ENCODE measurements around the gene TNFRSF19.

TNFRSF19 gene

GRCh38 chr13:23687614-23688013 lies 117.4 kb downstream of the TNFRSF19 start:
- TF ChIP-seq POLR2A (IDR thresholded peaks at IDR 0.05; ENCODE audit: extremely low read depth, insufficient read length) (no peak), MYC (IDR thresholded peaks at IDR 0.05; ENCODE audit: low read depth, low read length) (no peak), MAX (IDR thresholded peaks at IDR 0.05; ENCODE audit: low read depth, low read length) (no peak)
- TF ChIP-seq, protein P1, sequence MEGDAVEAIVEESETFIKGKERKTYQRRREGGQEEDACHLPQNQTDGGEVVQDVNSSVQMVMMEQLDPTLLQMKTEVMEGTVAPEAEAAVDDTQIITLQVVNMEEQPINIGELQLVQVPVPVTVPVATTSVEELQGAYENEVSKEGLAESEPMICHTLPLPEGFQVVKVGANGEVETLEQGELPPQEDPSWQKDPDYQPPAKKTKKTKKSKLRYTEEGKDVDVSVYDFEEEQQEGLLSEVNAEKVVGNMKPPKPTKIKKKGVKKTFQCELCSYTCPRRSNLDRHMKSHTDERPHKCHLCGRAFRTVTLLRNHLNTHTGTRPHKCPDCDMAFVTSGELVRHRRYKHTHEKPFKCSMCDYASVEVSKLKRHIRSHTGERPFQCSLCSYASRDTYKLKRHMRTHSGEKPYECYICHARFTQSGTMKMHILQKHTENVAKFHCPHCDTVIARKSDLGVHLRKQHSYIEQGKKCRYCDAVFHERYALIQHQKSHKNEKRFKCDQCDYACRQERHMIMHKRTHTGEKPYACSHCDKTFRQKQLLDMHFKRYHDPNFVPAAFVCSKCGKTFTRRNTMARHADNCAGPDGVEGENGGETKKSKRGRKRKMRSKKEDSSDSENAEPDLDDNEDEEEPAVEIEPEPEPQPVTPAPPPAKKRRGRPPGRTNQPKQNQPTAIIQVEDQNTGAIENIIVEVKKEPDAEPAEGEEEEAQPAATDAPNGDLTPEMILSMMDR (IDR thresholded peaks at IDR 0.05; ENCODE audit: low read depth, low read length), result no peak
- no peak overlapping the region for H3K4me3 ChIP-seq (ENCODE audit: low read depth, low read length)
- no peak for DNase-seq (ENCODE audit: low read depth)

DNA sequence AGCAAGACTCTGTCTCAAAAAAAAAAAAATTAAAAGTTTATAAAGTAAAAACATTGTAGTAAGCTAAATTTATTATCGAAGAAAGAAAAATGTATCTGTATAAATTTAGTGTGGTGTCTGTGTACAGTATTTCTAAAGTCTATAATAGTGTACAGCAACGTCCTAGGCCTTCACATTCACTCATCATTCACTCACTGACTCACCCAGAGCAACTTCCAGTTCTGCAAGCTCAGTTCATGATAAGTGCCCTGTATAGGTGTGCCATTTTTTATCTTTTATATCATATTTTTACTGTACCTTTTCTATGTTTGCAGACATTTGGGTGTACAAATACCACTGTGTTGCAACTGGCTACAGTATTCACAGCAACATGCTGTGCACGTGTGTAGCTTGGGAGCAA lies 118.1 kb downstream of the TNFRSF19 start:
- TF ChIP-seq MYC (IDR thresholded peaks at IDR 0.05; ENCODE audit: low read depth, low read length) (no peak), POLR2A (IDR thresholded peaks at IDR 0.05; ENCODE audit: extremely low read depth, insufficient read length) (no peak), MAX (IDR thresholded peaks at IDR 0.05; ENCODE audit: low read depth, low read length) (no peak)
- TF ChIP-seq, protein P1 (IDR thresholded peaks at IDR 0.05; ENCODE audit: low read depth, low read length), result no peak
- no peak for DNase-seq (ENCODE audit: low read depth)
- no peak overlapping the region for H3K4me3 ChIP-seq (ENCODE audit: low read depth, low read length)

DNA sequence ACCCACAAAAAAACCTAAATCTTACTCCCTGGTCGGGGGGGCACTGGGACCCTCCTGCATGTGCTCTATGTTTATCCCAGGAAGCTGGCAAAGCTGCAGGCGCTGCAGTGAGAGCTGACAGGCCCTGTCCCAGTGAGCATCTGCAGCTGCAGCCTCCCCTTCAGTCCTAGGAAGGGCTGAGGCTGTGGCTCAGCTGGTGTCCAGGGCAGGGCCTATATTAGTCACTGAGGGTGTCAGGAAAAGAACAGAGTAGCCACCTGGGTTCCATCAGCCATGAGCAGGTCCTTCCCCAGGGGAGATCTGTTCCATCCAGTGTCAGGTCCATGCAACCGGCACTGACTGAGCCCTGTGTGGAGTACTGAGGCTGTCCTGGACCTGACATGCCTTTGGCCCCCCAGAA lies 120.5 kb downstream of the TNFRSF19 start:
- TF ChIP-seq, protein P1 (IDR thresholded peaks at IDR 0.05; ENCODE audit: low read depth, low read length), result no peak
- TF ChIP-seq MAX (IDR thresholded peaks at IDR 0.05; ENCODE audit: low read depth, low read length) (no peak), MYC (IDR thresholded peaks at IDR 0.05; ENCODE audit: low read depth, low read length) (no peak), POLR2A (IDR thresholded peaks at IDR 0.05; ENCODE audit: extremely low read depth, insufficient read length) (no peak)
- no peak overlapping the region for H3K4me3 ChIP-seq (ENCODE audit: low read depth, low read length)
- no peak for DNase-seq (ENCODE audit: low read depth)

DNA sequence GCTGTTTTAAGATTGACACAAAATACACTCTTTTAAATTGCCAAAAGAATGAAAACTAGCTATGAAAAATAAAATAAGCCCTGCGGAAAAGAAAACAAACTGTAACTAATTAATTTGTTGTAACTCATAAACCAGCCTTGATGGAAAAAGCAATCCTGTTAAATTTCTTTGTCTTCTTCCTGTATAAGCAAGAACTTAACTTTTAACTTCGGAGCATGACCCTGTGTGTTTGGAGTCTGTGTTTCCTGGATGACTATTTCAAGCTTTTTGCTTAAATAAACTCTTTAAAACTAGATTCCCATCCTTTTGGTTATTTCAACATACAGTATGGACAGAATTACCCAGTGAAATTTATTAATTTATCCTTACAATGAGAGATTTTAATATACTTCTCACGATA lies 122.6 kb downstream of the TNFRSF19 start:
- no peak overlapping the region for H3K4me3 ChIP-seq (ENCODE audit: low read depth, low read length)
- DNase-seq (ENCODE audit: low read depth), result no peak
- TF ChIP-seq MAX (IDR thresholded peaks at IDR 0.05; ENCODE audit: low read depth, low read length) (no peak), POLR2A (IDR thresholded peaks at IDR 0.05; ENCODE audit: extremely low read depth, insufficient read length) (no peak), MYC (IDR thresholded peaks at IDR 0.05; ENCODE audit: low read depth, low read length) (no peak)
- TF ChIP-seq, protein P1 (IDR thresholded peaks at IDR 0.05; ENCODE audit: low read depth, low read length), result no peak

GRCh38 chr13:23695196-23695595 lies 125.0 kb downstream of the TNFRSF19 start:
- no peak for DNase-seq (ENCODE audit: low read depth)
- TF ChIP-seq MAX (IDR thresholded peaks at IDR 0.05; ENCODE audit: low read depth, low read length) (no peak), POLR2A (IDR thresholded peaks at IDR 0.05; ENCODE audit: extremely low read depth, insufficient read length) (no peak), MYC (IDR thresholded peaks at IDR 0.05; ENCODE audit: low read depth, low read length) (no peak)
- TF ChIP-seq, protein P1 (IDR thresholded peaks at IDR 0.05; ENCODE audit: low read depth, low read length), result no peak
- H3K4me3 ChIP-seq (ENCODE audit: low read depth, low read length), result no peak overlapping the region
